Measurements from ENCODE around the gene FAM13A.
A peak's percentile ranks its signal among the peaks of the same experiment; 100 is the strongest.
"Not testable (repeated sequence)": the region's sequence is repeated elsewhere in the genome, so short reads cannot be mapped to it uniquely, and the experiment has no call there.

The FAM13A gene

DNA sequence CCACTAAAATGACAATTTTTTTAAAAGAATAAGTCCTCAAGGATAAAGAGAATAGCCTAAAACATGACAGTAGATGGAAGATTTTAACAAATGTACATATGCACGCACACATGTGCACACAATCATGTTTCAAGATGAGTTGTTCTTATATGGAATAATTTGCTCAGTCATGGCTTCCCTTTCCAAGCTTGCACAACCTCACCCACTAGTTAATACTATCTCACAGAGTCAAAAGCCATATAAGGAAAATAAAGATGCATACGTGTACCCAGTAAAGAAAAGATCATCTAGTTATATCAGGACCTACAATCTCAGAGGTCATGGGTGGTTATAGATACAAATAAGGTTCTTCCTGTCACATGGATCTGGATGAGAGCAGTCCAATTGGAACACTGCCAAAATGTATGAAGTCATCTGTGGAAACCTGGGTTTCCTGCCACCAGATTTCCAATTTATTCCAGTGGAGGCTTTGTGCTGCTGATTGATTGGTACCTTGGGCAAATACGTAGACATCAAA lies 56.1 kb downstream of the FAM13A start:
- TF ChIP-seq, protein P1, sequence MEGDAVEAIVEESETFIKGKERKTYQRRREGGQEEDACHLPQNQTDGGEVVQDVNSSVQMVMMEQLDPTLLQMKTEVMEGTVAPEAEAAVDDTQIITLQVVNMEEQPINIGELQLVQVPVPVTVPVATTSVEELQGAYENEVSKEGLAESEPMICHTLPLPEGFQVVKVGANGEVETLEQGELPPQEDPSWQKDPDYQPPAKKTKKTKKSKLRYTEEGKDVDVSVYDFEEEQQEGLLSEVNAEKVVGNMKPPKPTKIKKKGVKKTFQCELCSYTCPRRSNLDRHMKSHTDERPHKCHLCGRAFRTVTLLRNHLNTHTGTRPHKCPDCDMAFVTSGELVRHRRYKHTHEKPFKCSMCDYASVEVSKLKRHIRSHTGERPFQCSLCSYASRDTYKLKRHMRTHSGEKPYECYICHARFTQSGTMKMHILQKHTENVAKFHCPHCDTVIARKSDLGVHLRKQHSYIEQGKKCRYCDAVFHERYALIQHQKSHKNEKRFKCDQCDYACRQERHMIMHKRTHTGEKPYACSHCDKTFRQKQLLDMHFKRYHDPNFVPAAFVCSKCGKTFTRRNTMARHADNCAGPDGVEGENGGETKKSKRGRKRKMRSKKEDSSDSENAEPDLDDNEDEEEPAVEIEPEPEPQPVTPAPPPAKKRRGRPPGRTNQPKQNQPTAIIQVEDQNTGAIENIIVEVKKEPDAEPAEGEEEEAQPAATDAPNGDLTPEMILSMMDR (IDR thresholded peaks at IDR 0.05; ENCODE audit: control insufficient read depth, extremely low read depth, insufficient read depth): no peak
- DNase-seq (ENCODE audit: low read depth): peak; percentile 99
- H3K4me3 ChIP-seq (ENCODE audit: low read depth, low read length): no peak overlapping the region

DNA sequence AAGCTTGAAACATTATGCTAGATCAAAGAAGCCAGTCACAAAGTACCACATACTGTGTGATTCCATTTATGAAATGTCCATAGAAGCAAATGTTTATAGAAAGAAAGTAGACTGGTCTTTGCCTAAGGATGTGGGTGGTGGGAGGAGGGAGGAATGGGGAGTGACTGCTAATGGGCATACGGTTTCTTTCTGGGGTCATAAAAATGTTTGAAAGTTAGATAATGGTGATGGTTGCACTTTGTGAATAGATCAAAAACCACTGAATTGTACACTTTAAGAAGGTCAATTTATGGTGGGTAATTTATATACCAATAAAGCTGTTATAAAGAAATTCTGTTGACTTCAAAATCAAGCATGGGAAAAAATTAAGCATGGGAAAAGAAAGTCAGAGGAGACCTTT lies 56.6 kb downstream of the FAM13A start:
- H3K4me3 ChIP-seq (ENCODE audit: low read depth, low read length): no peak overlapping the region
- no peak for DNase-seq (ENCODE audit: low read depth)
- TF ChIP-seq, protein P1 (IDR thresholded peaks at IDR 0.05; ENCODE audit: control insufficient read depth, extremely low read depth, insufficient read depth): no peak

DNA sequence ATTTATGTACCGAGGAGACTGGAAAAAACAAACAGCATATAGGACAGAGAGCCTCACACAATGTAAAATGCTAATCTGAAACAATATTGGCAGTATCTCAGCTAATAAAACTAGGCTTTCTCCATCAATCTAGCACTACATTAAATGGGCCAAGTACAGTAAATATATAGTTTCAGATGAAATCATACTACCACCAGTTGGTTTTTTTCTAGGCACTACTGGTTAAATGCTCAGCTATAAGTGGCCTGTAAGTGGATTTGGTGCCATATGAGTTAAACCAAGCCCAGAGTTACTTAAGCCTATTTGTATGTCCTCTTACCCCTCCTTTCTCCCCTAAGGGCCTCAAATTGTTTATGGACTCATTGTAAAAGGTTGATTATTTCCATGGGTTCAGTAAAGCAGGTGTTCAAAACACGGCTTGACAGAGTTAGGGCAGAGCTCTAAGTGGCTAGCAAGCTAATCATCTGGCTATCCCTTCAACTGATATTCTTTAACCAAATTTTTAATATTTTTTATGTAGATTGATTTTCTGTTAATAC lies 57.5 kb downstream of the FAM13A start:
- DNase-seq (ENCODE audit: low read depth): no peak
- H3K4me3 ChIP-seq (ENCODE audit: low read depth, low read length): no peak overlapping the region
- TF ChIP-seq, protein P1 (IDR thresholded peaks at IDR 0.05; ENCODE audit: control insufficient read depth, extremely low read depth, insufficient read depth): no peak

DNA sequence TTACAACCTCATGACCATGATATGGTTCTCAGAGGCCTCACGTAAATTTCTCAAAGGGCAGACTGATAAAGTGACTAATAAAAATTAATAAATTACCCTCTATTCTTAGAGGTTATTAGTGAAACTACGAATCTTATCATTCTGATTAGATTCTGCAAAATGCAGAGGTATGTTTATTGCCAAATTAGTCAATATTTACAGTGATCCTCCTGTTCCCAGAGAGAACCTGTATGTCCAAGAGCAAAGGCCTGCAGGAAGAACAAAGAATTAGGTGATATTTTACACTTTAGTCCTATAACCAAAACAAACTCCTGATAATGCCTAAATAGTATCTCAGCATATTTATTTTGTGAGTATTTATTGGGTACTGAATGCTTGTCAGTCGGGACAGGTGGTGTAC lies 58.1 kb downstream of the FAM13A start:
- peak; percentile 86 for DNase-seq (ENCODE audit: low read depth)
- H3K4me3 ChIP-seq (ENCODE audit: low read depth, low read length): no peak overlapping the region
- TF ChIP-seq, protein P1 (IDR thresholded peaks at IDR 0.05; ENCODE audit: control insufficient read depth, extremely low read depth, insufficient read depth): no peak

DNA sequence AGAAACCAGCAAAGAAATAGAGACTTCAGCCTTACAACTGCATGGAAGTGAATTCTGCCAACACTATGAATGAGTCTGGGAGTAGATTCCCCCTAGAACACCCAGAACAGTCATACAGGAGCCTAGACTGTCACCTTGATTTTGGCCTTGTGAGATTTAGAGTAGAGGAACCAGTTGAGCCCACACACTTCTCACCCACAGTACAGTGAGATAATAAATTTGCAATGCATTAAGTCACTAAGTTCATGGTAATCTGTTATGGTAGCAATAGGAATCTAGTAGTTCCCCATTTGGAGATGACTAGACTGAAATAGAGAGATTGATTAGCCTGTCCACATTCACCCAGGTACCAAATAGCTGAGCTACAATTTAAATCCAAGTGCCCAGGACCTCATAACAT lies 59.0 kb downstream of the FAM13A start:
- H3K4me3 ChIP-seq (ENCODE audit: low read depth, low read length): no peak overlapping the region
- TF ChIP-seq, protein P1 (IDR thresholded peaks at IDR 0.05; ENCODE audit: control insufficient read depth, extremely low read depth, insufficient read depth): no peak
- no peak for DNase-seq (ENCODE audit: low read depth)

DNA sequence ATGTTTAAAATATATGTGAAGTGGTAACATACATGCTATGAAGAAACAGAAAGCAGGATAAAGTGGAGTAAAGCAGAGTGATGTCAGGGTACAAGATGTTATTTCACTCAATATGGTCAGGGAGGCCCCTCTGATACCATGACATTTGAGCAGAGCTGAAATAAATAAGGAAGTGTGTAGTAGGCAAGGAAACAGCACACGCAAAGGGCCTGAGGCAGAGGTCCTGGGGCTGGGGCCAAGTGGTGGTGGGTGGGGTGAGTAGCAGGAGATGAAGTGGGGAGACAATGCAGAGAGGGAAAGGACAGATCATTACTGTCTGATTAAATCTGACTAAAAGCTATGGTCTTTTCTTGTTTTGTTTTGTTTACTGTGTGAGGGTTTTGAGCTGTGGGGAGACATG lies 61.1 kb downstream of the FAM13A start:
- TF ChIP-seq, protein P1 (IDR thresholded peaks at IDR 0.05; ENCODE audit: control insufficient read depth, extremely low read depth, insufficient read depth): no peak
- DNase-seq (ENCODE audit: low read depth): no peak
- no peak overlapping the region for H3K4me3 ChIP-seq (ENCODE audit: low read depth, low read length)

DNA sequence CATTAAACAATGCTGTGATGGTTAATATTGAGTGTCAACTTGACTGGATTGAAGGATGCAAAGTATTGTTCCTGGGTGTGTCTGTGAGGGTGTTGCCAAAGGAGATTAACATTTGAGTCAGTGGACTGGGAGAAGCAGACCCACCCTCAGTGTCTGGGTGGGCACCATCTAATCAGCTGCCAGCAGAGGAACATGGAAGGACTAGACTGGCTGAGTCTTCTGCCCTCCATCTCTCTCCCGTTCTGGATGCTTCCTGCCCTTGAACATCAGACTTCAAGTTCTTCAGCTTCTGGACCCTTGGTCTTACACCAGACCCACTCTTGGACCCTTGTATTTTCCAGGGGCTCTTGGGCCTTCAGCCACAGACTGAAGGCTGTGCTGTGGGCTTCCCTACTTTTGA lies 61.7 kb downstream of the FAM13A start:
- H3K4me3 ChIP-seq (ENCODE audit: low read depth, low read length); DNase-seq (ENCODE audit: low read depth): not testable (repeated sequence)

All from LNCaP clone FGC (cell line).